Neutrophil (primary cell): ENCODE results near the gene AREG.

ENCODE experiments used
- H3K27ac ChIP-seq: fragments of 200-600 bp; sonication (generic); 2 replicates; pipeline ENCODE4 v1.5.1; 2016; ENCODE audit warnings: mild to moderate bottlenecking, moderate library complexity
- H3K27me3 ChIP-seq: fragments of 200-600 bp; sonication (generic); 2 replicates; pipeline ENCODE4 v1.6.0; 2016; ENCODE audit warnings: mild to moderate bottlenecking
- H3K36me3 ChIP-seq: fragments of 200-600 bp; sonication (generic); 2 replicates; pipeline ENCODE4 v1.5.1; 2017
- H3K4me1 ChIP-seq, 2 experiments: fragments of 200-600 bp in 1 of 2; sonication (generic) in 1 of 2; 1 replicate in 1 of 2; 2 replicates in 1 of 2; pipeline versions ENCODE4 v1.5.1 to v1.6.1; 2013 to 2016; ENCODE audit warnings: low read depth in 1 of 2, low read length in 1 of 2, mild to moderate bottlenecking in 1 of 2, moderate library complexity in 1 of 2; ENCODE audit not compliant: control insufficient read depth in 1 of 2, insufficient read depth in 1 of 2
- H3K4me3 ChIP-seq, 2 experiments: fragments of 200-600 bp in 1 of 2; sonication (generic) in 1 of 2; 1 replicate in 1 of 2; 2 replicates in 1 of 2; pipeline ENCODE4 v1.5.1; 2013 to 2016; ENCODE audit warnings: low read depth in 1 of 2, low read length in 1 of 2, mild to moderate bottlenecking in 1 of 2, moderate library complexity in 1 of 2
- H3K9me3 ChIP-seq: fragments of 200-600 bp; sonication (generic); 2 replicates; pipeline ENCODE4 v1.5.1; 2016
- TF ChIP-seq, protein P1 (sequence below): fragments of 200-600 bp; sonication (generic); IDR thresholded peaks from 2 replicates; pipeline ENCODE4 v1.5.1; 2016; ENCODE audit warnings: antibody characterized with exemption

AREG gene

DNA sequence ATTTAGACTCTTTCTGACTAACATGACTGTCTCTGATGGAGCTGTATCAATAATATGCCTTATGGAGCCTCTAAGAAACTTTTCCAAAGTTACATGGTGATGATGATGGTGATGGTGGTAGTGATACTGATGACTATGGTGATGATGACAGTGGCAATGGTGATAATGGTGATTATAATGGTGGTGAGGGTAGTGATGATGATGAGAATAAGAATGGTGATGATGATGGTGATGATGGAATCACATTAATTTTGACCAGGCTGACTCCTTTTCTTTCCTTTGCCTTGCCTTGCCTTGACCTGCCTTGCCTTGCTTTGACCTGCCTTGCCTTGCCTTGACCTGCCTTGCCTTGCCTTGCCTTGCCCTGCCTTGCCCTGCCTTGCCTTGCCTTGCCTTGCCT, 31.7 kb upstream of the AREG start:
- no peaks in the 10 kb centered on the region for H3K9me3 ChIP-seq
- H3K4me3 ChIP-seq = no peak overlapping the region
- no peaks in the 10 kb centered on the region for H3K4me1 ChIP-seq

DNA sequence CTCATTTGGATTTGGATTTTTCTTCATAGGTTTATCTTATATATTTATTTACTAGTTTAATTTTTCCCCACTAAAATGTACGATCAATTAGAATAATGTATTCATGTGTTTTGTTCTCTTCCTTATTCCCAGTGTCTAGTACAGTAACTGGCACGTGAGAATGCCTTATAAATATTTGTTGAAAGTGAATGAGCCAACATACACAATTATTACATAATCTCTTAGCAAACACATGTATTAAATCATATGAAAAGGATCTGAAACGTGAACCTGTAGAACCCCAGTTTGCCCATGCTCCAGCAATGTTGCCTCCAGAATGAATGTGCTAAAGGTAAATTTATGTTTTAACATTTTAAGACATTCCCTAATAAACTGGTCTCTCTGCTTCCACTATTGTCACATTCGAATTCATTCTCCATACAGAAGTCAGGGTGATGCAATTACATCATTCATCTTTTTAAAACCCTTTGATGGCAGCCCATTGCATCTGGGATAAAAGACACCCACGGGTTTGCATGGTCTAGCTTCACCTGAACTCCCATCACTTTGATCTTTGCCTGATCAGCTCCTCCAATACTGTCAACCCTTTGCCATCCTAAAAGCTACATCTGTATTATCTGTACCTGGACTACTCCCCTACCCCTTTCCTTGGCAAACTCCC, 30.7 kb upstream of the AREG start:
- H3K4me1 ChIP-seq = no peaks in the 10 kb centered on the region
- H3K27ac ChIP-seq = no peak overlapping the region
- H3K36me3 ChIP-seq = no peaks in the 10 kb centered on the region
- no peak overlapping the region for H3K4me3 ChIP-seq
- TF ChIP-seq, protein P1, sequence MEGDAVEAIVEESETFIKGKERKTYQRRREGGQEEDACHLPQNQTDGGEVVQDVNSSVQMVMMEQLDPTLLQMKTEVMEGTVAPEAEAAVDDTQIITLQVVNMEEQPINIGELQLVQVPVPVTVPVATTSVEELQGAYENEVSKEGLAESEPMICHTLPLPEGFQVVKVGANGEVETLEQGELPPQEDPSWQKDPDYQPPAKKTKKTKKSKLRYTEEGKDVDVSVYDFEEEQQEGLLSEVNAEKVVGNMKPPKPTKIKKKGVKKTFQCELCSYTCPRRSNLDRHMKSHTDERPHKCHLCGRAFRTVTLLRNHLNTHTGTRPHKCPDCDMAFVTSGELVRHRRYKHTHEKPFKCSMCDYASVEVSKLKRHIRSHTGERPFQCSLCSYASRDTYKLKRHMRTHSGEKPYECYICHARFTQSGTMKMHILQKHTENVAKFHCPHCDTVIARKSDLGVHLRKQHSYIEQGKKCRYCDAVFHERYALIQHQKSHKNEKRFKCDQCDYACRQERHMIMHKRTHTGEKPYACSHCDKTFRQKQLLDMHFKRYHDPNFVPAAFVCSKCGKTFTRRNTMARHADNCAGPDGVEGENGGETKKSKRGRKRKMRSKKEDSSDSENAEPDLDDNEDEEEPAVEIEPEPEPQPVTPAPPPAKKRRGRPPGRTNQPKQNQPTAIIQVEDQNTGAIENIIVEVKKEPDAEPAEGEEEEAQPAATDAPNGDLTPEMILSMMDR = no peak
- H3K9me3 ChIP-seq = no peaks in the 10 kb centered on the region
- no peaks in the 10 kb centered on the region for H3K27me3 ChIP-seq

More for the DNA sequence above, 31.7 kb upstream of the AREG start:
- TF ChIP-seq, protein P1 = no peak
- Histone ChIP-seq H3K27me3 (no peaks in the 10 kb centered on the region), H3K27ac (no peak overlapping the region), H3K36me3 (no peaks in the 10 kb centered on the region)

DNA sequence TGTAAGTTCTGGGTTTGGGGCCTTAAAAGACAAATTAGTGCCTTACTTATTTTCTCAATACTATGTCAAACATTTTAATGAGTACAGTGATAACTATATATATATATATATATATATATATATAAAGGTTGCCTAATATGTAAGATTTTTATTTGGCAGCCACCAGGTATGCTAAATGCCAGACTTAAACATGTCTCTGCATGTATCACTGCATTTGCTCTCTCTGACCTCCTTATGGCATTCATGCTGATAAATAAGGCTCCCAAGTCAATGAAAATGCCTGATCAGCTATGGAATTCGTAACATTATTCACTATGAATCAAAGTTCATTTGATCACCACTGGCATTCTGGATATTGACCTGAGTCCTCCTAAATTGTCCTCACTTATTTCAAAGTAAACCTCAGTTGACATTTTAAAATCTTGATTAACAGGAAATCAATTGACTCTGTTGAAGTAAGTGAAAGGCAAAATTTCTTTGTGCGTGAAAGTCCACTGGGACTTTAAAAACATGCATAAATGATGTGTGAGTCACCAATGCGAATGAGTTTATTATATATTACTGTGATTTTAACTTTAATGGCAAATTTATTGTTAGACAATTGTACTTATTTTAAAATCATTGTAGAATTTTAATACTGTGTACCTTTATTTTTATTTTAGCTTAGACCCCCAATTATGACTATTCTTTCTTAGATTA, 29.2 kb upstream of the AREG start:
- Histone ChIP-seq H3K27me3 (no peaks in the 10 kb centered on the region), H3K9me3 (no peaks in the 10 kb centered on the region), H3K27ac (no peak overlapping the region), H3K36me3 (no peaks in the 10 kb centered on the region), H3K4me3 (no peak overlapping the region), H3K4me1 (no peaks in the 10 kb centered on the region)
- TF ChIP-seq, protein P1 = no peak

DNA sequence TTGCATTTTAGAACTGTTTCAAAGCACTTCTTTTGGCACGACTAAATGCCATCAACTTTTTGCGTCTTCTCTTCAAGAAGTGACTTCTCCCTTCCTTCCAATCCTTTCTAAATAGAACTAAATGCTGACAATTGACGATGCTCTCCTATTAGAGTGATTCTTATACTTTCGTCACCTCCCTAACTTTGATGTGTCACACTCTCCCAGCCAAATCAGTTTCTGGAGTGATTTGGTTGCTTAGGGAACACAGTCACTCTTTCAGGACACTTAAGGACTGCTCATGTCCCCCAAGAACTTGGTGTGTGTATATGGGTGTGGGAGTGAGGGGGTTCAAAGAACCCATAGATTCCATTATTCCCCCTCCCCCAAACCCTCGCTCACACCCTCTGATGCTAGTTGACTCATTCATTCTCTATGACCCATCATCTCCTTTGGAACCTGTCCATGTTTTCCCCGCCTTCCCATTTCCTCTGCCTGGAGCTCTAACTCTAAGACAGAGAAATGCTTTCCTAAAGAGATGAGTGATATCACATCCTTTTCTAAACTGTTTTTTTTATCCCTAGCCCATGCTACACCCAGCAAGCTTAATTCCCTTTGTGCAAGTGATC, 26.8 kb upstream of the AREG start:
- TF ChIP-seq, protein P1 = no peak
- Histone ChIP-seq H3K27me3 (no peaks in the 10 kb centered on the region), H3K27ac (no peak overlapping the region), H3K4me3 (no peak overlapping the region), H3K36me3 (no peaks in the 10 kb centered on the region), H3K4me1 (no peaks in the 10 kb centered on the region), H3K9me3 (no peaks in the 10 kb centered on the region)

DNA sequence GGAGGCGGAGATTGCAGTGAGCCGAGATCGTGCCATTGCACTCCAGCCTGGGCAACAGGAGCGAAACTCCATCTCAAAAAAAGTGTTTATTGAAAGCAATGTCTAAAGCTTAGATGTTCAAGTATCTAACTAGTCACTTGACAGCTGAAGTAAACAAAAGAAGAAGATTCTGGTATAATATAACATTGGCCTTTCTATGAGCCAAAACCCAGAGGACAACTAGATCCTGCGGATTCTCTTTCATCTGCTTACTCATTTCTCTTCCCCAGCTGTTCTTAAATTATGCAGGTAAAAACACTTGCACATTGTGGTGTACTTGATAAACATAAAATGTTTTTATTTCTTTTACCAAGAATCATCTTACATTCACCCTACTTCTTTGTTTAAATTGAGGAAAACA, 24.1 kb upstream of the AREG start:
- Histone ChIP-seq H3K27ac (no peak overlapping the region), H3K27me3 (no peaks in the 10 kb centered on the region), H3K4me1 (no peaks in the 10 kb centered on the region), H3K36me3 (no peaks in the 10 kb centered on the region), H3K4me3 (no peak overlapping the region), H3K9me3 (no peaks in the 10 kb centered on the region)
- TF ChIP-seq, protein P1 = no peak
